SK-N-SH (cell line): Measurements from ENCODE around the gene ZP4.

Source experiments
- EZH2phosphoT487 ChIP-seq: fragments of 200-600 bp; sonication (generic); IDR thresholded peaks from 2 replicates; pipeline ENCODE4 v1.6.1; 2017; ENCODE audit warnings: low read depth, mixed run types, mild to moderate bottlenecking, antibody characterized with exemption, moderate library complexity, borderline replicate concordance
- POLR2AphosphoS5 ChIP-seq: IDR thresholded peaks from 2 replicates; pipeline ENCODE4 v1.6.1; 2012; ENCODE audit warnings: low read depth, low read length
- RXRA ChIP-seq: IDR thresholded peaks from 2 replicates; pipeline ENCODE4 v1.4.0; 2012; ENCODE audit warnings: low read depth, mild to moderate bottlenecking, borderline replicate concordance

GRCh38 chr1:237888143-237888542 lies 2.6 kb downstream of the ZP4 start:
- TF ChIP-seq EZH2phosphoT487 (no peak), POLR2AphosphoS5 (no peak), RXRA (no peak)
